Amygdala (tissue), 56 donors: Measurements from ENCODE around the gene TMEM128.
"Not testable (repeated sequence)": the region's sequence is repeated elsewhere in the genome, so short reads cannot be mapped to it uniquely, and the experiment has no call there.

Source experiments
- DNase-seq, 56 donors: peaks; one replicate each; lab custom pipeline; 2025; lab: John Stamatoyannopoulos, UW

TMEM128 gene

DNA sequence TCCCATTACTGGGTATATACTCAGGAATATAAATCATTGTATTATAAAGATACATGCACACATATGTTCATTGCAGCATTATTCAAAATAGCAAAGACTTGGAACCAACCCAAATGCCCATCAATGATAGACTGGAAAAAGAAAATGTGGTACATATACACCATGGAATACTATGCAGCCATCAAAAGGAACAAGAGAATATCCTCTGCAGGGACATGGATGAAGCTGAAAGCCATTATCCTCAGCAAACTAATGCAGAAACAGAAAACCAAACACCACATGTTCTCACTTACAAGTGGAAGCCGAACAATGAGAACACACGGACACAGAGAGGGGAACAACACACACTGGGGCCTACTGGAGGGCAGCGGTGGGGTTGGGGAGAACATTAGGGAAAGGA, 9.7 kb upstream of the TMEM128 start:
- DNase-seq = not testable (repeated sequence)

DNA sequence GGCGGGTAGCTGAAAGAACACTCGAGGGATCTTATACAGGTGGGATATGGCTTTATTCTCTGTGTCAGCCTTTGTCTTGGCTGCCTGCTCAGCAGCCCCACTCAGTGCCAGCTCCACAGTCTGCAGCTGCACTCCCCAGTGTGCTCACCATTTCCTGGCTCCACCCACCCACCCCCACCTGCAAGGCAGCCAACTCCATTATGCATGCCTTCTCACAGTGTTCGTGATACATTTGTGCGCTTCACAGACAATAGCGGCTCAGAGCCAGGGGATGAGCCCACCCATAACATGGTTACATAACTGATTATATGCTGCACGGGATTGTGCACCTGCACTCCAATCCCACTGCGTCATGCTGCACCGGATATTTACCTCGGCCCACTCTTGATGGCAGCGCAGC, 8.8 kb upstream of the TMEM128 start:
- DNase-seq = no peak

- peak in 52 of 56 donors; percentile 1 to 87 (median 56) for DNase-seq
Observed at GRCh38 chr4:4254666-4255065, 6.6 kb upstream of the TMEM128 start.

DNA sequence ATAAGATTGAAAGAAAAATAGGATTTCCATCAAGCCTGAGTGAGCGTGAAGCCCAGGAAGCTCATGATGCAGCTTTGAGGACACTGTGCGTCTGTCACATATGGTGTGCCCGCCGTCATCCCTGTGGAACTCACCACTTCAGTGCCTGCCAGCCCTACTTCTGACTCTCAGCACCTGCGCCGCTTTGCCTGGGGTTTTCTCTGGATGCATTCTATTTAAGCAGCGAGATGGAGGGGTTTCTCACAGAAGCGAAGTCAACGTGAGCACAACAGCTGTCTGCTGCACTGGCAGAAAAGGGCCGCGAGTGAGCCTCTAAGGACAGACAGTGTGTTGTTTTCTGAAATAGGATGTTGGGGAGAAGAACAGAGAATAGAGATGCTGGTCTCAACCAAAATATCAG, 6.2 kb upstream of the TMEM128 start:
- DNase-seq = peak in 7 of 56 donors; percentile 4 to 43 (median 9)

GRCh38 chr4:4249866-4250265, 1.8 kb upstream of the TMEM128 start:
- DNase-seq = no peak

GRCh38 chr4:4249342-4249741, 1.3 kb upstream of the TMEM128 start:
- not testable (repeated sequence) for DNase-seq

DNA sequence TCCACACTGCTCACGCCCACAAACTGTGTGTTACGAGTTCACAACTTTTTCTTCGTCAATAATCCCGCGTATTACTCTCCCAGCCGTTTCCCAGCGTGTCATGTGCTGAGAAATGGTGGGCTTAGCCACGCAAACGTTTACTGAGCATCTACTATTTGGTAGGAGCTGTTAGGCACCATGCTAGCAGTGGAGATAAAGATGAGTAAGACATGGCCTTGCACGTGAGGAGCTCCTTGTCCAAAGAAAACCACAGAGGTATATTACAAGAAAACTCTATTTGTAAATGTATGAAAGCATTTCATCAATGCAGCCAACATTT, 821 bp upstream of the TMEM128 start:
- DNase-seq = peak in 1 of 56 donors; percentile 54

DNA sequence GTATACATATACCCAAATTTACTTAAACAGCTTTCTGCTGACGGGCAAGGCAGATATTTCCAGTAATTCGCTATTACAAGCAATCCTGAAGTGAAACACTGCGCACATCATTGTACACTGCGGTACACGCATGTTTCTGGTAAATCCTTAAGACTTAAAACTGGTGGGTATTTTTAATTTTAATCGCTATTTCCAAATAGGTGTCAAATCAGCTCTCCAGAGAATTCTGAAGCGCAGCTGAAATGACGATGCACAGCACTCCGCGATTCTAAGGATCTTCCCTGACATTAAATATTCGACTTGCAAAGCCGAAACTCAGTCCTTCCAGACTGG, 361 bp downstream of the TMEM128 start:
- DNase-seq = no peak

DNA sequence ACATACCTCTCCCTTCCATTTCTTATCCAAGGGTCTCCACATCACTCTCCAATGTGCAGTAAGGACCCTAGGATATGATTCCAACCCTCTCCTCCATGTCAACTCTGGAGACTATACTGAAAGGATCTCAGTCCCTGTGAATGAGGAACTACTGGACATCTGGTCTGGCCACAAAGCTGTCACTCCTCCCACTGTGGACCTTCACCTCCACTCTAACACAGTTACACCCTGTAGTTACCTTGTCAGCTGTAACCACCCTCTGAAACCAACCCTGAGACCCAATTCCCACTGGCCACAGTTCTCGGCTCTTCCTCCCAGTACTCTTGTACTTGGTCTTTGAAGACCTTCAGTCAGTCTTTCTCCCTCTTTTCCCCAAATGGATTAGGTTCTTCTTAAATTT, 2.9 kb downstream of the TMEM128 start:
- DNase-seq = no peak

DNA sequence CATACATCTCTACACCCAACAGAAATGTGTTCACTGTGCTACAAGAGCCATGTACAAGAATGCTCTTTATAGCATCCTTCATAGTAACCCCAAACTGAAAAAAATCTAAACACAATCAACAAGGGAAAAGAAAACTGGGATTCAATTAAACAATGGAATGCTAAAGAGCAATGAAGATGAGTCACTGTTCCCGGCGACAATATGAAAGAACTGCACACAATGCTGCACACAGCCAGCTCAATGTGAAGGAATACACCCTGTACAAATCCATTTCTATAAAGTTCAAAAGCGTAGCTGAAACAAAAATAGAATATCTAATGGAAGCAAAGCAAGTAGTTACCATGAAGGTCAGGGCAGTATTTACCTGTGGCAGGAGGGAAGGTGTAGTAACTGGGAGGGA, 8.5 kb downstream of the TMEM128 start:
- DNase-seq = not testable (repeated sequence)

- DNase-seq = no peak
Observed at GRCh38 chr4:4233610-4234009, 14.4 kb downstream of the TMEM128 start.

- no peak for DNase-seq
Observed at GRCh38 chr4:4228356-4228668, 19.7 kb downstream of the TMEM128 start.

GRCh38 chr4:4227510-4228355, 20.3 kb downstream of the TMEM128 start:
- DNase-seq = no peak

DNA sequence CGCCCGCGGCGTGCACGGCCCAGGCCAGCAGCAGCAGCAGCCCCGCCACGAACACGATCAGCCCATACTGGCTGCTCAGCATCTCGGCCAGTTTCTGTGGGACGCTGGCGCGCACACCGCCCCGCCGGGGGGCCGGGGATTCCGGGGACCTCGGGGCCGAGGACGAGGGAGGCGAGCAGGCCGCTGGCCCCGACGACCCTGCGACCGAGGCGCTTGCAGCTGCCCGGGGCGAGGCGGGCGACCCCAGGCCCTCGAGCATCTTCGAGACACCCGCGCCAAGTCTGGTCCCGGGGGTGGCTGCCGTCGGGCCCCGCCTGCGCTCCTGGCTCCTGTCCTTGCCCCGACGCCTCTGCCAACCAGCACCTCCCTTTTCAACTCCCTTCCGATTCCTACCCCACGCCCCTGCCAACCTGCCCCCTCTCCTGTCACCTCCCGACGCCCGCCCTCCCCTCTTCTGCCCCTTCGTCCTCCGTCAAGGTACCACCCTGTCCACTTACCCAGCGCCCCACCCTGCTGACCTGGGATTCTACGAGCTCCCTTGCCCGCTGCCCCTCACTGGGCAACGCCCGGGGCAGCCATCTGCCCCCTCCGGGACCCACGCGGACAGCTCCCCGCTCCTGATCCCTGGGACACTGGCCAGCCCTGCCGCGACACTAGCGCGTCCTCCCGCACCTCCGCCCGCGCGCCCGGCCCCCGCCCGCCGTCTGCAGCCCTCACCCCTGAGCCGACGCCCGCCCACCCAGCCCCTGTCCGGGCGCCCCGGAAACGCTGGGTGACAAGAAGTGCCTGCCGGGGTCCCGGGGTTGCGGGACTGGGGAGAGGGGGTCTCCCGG, 21.2 kb downstream of the TMEM128 start, which contains the start of gene OTOP1:
TSS of gene OTOP1 (minus strand) at position 324 of the 833 bp plus-strand sequence. CDS start at position 259, 65 bp downstream.
- no peak for DNase-seq

GRCh38 chr4:4225915-4226605, 22.0 kb downstream of the TMEM128 start:
- no peak for DNase-seq

DNA sequence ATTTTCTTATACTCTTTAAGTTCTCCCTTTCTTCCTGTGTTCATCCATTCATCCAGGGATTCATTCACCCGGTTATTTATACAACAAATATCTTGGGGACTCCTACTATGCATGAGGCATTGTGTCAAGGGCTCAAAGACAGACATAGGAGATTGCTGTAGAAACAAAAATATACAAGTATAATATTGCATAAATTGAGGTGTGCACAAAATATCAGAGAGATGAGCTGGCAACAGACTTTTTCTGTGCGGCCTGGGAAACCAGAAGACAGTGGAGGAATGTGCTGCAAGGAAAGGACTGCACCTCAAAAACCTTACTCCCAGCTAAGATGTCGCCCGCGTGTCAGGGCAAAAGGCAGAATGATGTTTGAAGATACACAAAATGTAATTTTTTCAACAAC, 30.9 kb downstream of the TMEM128 start:
- DNase-seq = no peak

DNA sequence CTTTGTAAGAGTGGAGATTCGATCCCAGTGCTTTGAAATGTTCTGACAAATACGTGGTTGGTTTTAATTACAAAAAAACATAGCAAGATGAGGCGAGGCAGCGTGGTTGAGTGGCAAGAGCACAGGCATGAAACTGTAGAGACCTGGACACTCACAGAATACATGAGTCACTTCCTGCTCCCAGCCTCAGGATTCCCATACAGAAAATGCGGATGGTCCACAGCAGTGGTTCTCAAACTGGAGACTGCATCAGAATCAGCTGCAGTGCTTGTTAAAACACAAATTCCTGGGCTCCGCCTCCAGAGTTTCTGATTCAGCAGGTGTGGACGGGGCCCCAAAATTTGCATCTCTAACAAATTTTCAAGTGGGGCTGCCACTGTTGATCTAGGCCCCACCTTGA, 31.4 kb downstream of the TMEM128 start:
- no peak for DNase-seq

DNA sequence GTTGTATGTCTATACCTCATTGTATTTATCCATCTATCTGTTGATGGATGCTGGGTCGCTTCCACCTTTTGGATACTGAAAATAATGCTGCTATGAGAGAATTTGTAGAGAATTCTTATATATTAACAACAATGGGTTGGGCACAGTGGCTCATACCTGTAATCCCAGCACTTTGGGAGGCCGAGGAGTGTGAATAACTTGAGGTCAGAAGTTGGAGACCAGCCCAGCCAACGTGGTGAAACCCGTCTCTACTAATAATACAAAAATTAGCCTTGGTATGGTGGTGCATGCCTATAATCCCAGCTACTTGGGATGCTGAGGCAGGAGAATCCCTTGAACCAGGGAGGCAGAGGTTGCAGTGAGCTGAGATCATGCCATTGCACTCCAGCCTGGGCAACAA, 34.3 kb downstream of the TMEM128 start:
- DNase-seq = not testable (repeated sequence)

DNA sequence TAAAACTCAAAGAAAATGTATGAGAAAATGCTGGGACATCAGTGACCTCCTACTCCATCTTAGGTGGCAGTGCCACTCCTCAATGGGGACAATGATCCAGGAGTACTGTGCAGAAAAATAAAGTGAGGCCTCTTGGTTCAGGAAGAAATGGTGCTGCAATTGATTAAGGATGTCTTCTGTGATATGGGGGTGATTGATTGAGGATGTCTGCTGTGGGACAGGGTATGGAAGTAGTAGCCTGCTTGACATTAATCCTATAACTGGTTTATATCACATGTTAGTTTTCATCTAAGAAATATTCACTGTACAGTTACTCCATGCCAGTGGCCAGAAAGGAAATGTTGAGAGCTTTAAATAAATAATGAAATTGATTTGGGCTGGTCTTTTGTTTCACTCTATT, 41.8 kb downstream of the TMEM128 start:
- DNase-seq = no peak

DNA sequence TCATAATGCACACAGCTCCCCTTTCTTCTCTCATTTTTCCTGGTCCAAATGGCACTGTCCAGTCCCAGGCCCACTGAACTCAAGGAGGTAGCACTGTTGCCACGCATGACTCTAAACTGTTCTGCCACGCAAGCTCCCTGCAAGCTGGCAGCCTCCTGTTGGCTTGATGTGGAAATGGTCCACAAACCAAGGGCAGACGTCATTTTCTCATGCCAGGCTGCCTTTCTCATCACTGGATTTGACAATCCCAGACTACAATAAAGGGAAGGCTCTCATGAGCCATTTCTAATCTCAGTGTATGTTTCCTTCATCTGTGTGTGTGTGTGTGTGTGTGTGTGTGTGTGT, 43.6 kb downstream of the TMEM128 start:
- DNase-seq = no peak

- DNase-seq = no peak
Observed at GRCh38 chr4:4203688-4204400, 44.2 kb downstream of the TMEM128 start.
